GM12878 (cell line): ENCODE measurements around the gene FZD10. TPM values are rescaled to one million over a fixed set of nuclear protein-coding genes. Genes with fewer than 3 reads are reported as not detected.

Source experiments
- ATAC-seq: fragments of 200-7000 bp; cut with Tn5 transposase; 3 replicates; pipeline ENCODE4 v1.9.1; 2020; ENCODE audit warnings: mild to moderate bottlenecking, moderate library complexity
- BruUV-seq: library from RNA; stranded (reverse); fragments of 400-500 nt; replicated peaks from 2 replicates; lab custom pipeline; 2021; lab: Mats Ljungman, UMichigan
- CTCF ChIA-PET: fragments of 300-600 bp; sonication (Branson Sonifier 250); formaldehyde crosslinking; extraction: SDS; loops from one replicate; lab custom pipeline; 2021; ENCODE audit warnings: inconsistent platforms; lab: Yijun Ruan, JAX
- POLR2A ChIA-PET: fragments of 350-600 bp; formaldehyde crosslinking; extraction: SDS; loops from one replicate; lab custom pipeline; 2021; ENCODE audit warnings: inconsistent platforms; lab: Charles Lee
- RAD21 ChIA-PET: fragments of 300-600 bp; sonication (Branson Sonifier 250); formaldehyde crosslinking; loops from one replicate; lab custom pipeline; 2023; ENCODE audit warnings: antibody characterized with exemption; ENCODE audit not compliant: unreplicated experiment; lab: Charles Lee
- SMC1A ChIA-PET: fragments of 300-600 bp; sonication (Branson Sonifier 250); formaldehyde crosslinking; loops from one replicate; lab custom pipeline; 2023; ENCODE audit not compliant: unreplicated experiment, uncharacterized antibody; lab: Charles Lee
- DNase-seq: peaks from one replicate; pipeline ENCODE4 v3.0.0-alpha.2; 2011; ENCODE audit warnings: low read depth, low spot score
- FAIRE-seq: peaks from 3 replicates; lab custom pipeline; 2011; peaks lifted over from hg19 to GRCh38; lab: Jason Lieb, UNC
- H2AFZ ChIP-seq: 2 replicates; pipeline ENCODE4 v1.6.0; 2011; ENCODE audit warnings: low read depth, low read length, control low read depth; ENCODE audit not compliant: control insufficient read depth
- H3K27ac ChIP-seq: 2 replicates; pipeline ENCODE4 v1.5.1; 2011; ENCODE audit warnings: control low read depth; ENCODE audit not compliant: control insufficient read depth, insufficient read depth
- H3K27me3 ChIP-seq, 2 experiments: replicated peaks in 1 of 2; 2 replicates each; pipeline versions ENCODE4 v1.6.0 to v1.6.1; 2011; ENCODE audit warnings: low read length in 1 of 2; ENCODE audit not compliant: control insufficient read depth in 2 of 2, insufficient read depth in 2 of 2
- H3K36me3 ChIP-seq, 2 experiments: 2 replicates each; pipeline ENCODE4 v1.5.1; 2011; ENCODE audit warnings: low read length in 1 of 2; ENCODE audit not compliant: control insufficient read depth in 2 of 2, insufficient read depth in 2 of 2
- H3K4me1 ChIP-seq: 2 replicates; pipeline ENCODE4 v1.6.1; 2011; ENCODE audit warnings: mild to moderate bottlenecking, low read length, moderate library complexity, mixed read lengths; ENCODE audit not compliant: control insufficient read depth, insufficient read depth
- H3K4me2 ChIP-seq: 2 replicates; pipeline ENCODE4 v1.6.0; 2011; ENCODE audit warnings: control low read depth; ENCODE audit not compliant: control insufficient read depth, insufficient read depth
- H3K4me3 ChIP-seq: fragments of 200-600 bp; sonication (generic); 2 replicates; pipeline ENCODE4 v1.5.1; 2016
- H3K79me2 ChIP-seq: 2 replicates; pipeline ENCODE4 v1.6.0; 2011; ENCODE audit warnings: low read length; ENCODE audit not compliant: control insufficient read depth, insufficient read depth
- H3K9ac ChIP-seq: 2 replicates; pipeline ENCODE4 v1.8.0; 2011; ENCODE audit warnings: low read length, control low read depth, mixed read lengths; ENCODE audit not compliant: control insufficient read depth, insufficient read depth
- H3K9me3 ChIP-seq: replicated peaks from 3 replicates; pipeline ENCODE4 v1.5.1; 2011; ENCODE audit warnings: mild to moderate bottlenecking, low read length; ENCODE audit not compliant: control insufficient read depth, insufficient read depth
- H4K20me1 ChIP-seq: 2 replicates; pipeline ENCODE4 v1.6.0; 2011; ENCODE audit not compliant: control insufficient read depth, insufficient read depth
- BHLHE40 ChIP-seq, 2 experiments: fragments of 450-650 bp in 1 of 2; IDR thresholded peaks; 2 replicates each; pipeline ENCODE4 v1.6.1; 2011 to 2017; ENCODE audit warnings: low read depth in 2 of 2, borderline replicate concordance in 1 of 2, improper control_type of control experiment in 1 of 2, low read length in 1 of 2, mild to moderate bottlenecking in 1 of 2
- CHD4 ChIP-seq: fragments of 200-600 bp; sonication (generic); IDR thresholded peaks from 2 replicates; pipeline ENCODE4 v1.6.1; 2016; ENCODE audit warnings: mild to moderate bottlenecking
- EED ChIP-seq: sonication (generic); IDR thresholded peaks from 2 replicates; pipeline ENCODE4 v1.6.1; 2016; ENCODE audit warnings: antibody characterized with exemption, low read depth
- FOS ChIP-seq: IDR thresholded peaks from 3 replicates; pipeline ENCODE4 v1.6.1; 2011; ENCODE audit warnings: borderline replicate concordance; ENCODE audit not compliant: insufficient read length; ENCODE audit errors: extremely low read depth
- IKZF1 ChIP-seq: fragments of 450-650 bp; conservative IDR thresholded peaks from 2 replicates; pipeline ENCODE4 v1.6.1; 2017; ENCODE audit warnings: antibody characterized with exemption, mild to moderate bottlenecking
- IRF3 ChIP-seq: fragments of 450-650 bp; IDR thresholded peaks from 2 replicates; pipeline ENCODE4 v1.6.1; 2014; ENCODE audit warnings: mild to moderate bottlenecking
- JUND ChIP-seq: IDR thresholded peaks from 2 replicates; pipeline ENCODE4 v1.6.1; 2012; ENCODE audit warnings: low read depth, mild to moderate bottlenecking, low read length, improper control_type of control experiment, moderate library complexity
- KLF5 ChIP-seq: fragments of 450-650 bp; IDR thresholded peaks from 2 replicates; pipeline ENCODE4 v1.6.1; 2014; ENCODE audit warnings: mild to moderate bottlenecking; ENCODE audit not compliant: partially characterized antibody
- MEF2A ChIP-seq: IDR thresholded peaks from 2 replicates; pipeline ENCODE4 v1.6.1; 2011; ENCODE audit warnings: low read depth, mild to moderate bottlenecking, low read length, moderate library complexity; ENCODE audit not compliant: insufficient read depth
- NFIC ChIP-seq: IDR thresholded peaks from 2 replicates; pipeline ENCODE4 v1.6.1; 2012; ENCODE audit warnings: low read depth, mild to moderate bottlenecking, inconsistent platforms, low read length, moderate library complexity
- PKNOX1 ChIP-seq: fragments of 450-650 bp; IDR thresholded peaks from 2 replicates; pipeline ENCODE4 v1.6.1; 2016; ENCODE audit warnings: mild to moderate bottlenecking
- RELB ChIP-seq: fragments of 450-650 bp; IDR thresholded peaks from 2 replicates; pipeline ENCODE4 v1.6.1; 2017; ENCODE audit warnings: low read depth, mild to moderate bottlenecking, moderate library complexity
- TBL1XR1 ChIP-seq: IDR thresholded peaks from 2 replicates; pipeline ENCODE4 v1.6.1; 2012; ENCODE audit warnings: low read depth, low read length, improper control_type of control experiment
- ZNF24 ChIP-seq: fragments of 450-650 bp; IDR thresholded peaks from 2 replicates; pipeline ENCODE4 v1.6.1; 2017; ENCODE audit warnings: antibody characterized with exemption, mild to moderate bottlenecking
- ZNF622 ChIP-seq: fragments of 450-650 bp; IDR thresholded peaks from 2 replicates; pipeline ENCODE4 v1.6.1; 2017; ENCODE audit warnings: mild to moderate bottlenecking, inconsistent platforms
- ZNF687 ChIP-seq: fragments of 450-650 bp; IDR thresholded peaks from 2 replicates; pipeline ENCODE4 v1.6.1; 2017; ENCODE audit warnings: mild to moderate bottlenecking, moderate library complexity
- WGBS: methylation state at CpG from one replicate; pipeline ENCODE4 v1.1.6; 2016; ENCODE audit warnings: low lambda C conversion rate; ENCODE audit not compliant: insufficient replicate concordance, insufficient coverage; ENCODE audit errors: missing lambda C conversion rate; 5-methylcytosine and 5-hydroxymethylcytosine counted together
- in situ Hi-C: fragments of 300-500 bp; cut with MboI; formaldehyde crosslinking; loops from 9 replicates; pipeline ENCODE4 v1.14.3; 2018; ENCODE audit warnings: mixed read lengths
- intact Hi-C: fragments of 100-400 bp; cut with micrococcal nuclease; formaldehyde crosslinking; loops from one replicate; pipeline ENCODE4 v1.14.2; 2022; ENCODE audit not compliant: unreplicated experiment
- polyA plus RNA-seq, 11 experiments: library from polyadenylated mRNA; depleted of rRNA in 4 of 11; unstranded in 6 of 11; stranded (reverse) in 5 of 11; fragments of >200 nt; fragmentation: Nextera tagmentation in 4 of 11; fragmentation: Illumina TruSeq in 1 of 11; extraction: Ambion mirVana in 4 of 11; extraction: Trizol in 1 of 11; gene quantifications; 1 replicate in 1 of 11; 2 replicates in 10 of 11; pipeline versions ENCODE4 v1.2.1 to v1.2.3, GENCODE V29; 2011 to 2016; ENCODE audit warnings: inconsistent platforms in 2 of 11, missing spikeins in 2 of 11, low read depth in 1 of 11
- total RNA-seq, 4 experiments: library from RNA; depleted of rRNA in 3 of 4; stranded (reverse); fragments of >200 nt in 3 of 4; fragmentation: Illumina TruSeq in 1 of 4; extraction: Trizol in 1 of 4; gene quantifications; 2 replicates each; pipeline versions ENCODE4 v1.2.1 to v1.2.3, GENCODE V29; 2013 to 2021

FZD10 gene
- total and polyA plus RNA-seq, 10 of the 15 experiments (the other 5 are each of a cell fraction or from before 2014, with no cell fraction given) = not detected

GRCh38 chr12:130157998-130158753 is 4.1 kb upstream of the FZD10 start:
- ChIA-PET RAD21 (no interaction called here), CTCF (interaction anchor here (1.0 kb wide), 1 partner anchor 132 kb away, joined by 3 read pairs; no protein-coding TSS in a partner anchor), POLR2A (no interaction called here), SMC1A (no interaction called here)
- no TSS peak for BruUV-seq
- no peak overlapping the region for H3K9ac ChIP-seq
- no peak overlapping the region for H3K4me2 ChIP-seq
- FAIRE-seq = no peak
- intact Hi-C loops (no loop called here), in situ Hi-C loops (no loop called here)
- H3K27me3 ChIP-seq = no peaks in the 10 kb centered on the region
- no peak for DNase-seq
- H3K36me3 ChIP-seq = no peaks in the 10 kb centered on the region
- H4K20me1 ChIP-seq = no peaks in the 10 kb centered on the region
- H3K27ac ChIP-seq = no peak overlapping the region
- no peaks in the 10 kb centered on the region; the same call in 2 of the 3 replicates for H3K9me3 ChIP-seq
- no peak for ATAC-seq
- no peak overlapping the region for H3K4me3 ChIP-seq
- WGBS = 38% methylated on average over 15 of the region's 15 CpGs
- no peaks in the 10 kb centered on the region for H3K4me1 ChIP-seq
- H3K79me2 ChIP-seq = no peaks in the 10 kb centered on the region
- H2AFZ ChIP-seq = no peak overlapping the region
- TF ChIP-seq TBL1XR1 (no peak), RELB (no peak), MEF2A (no peak), ZNF622 (no peak), BHLHE40 (IDR thresholded peaks at IDR 0.05; ENCODE audit: borderline replicate concordance in 1 of 2, low read depth in 2 of 2, low read length in 1 of 2) (no peak), IRF3 (no peak), ZNF687 (no peak), JUND (no peak), IKZF1 (no peak), CHD4 (no peak), ZNF24 (no peak), KLF5 (no peak), PKNOX1 (no peak), EED (no peak), NFIC (no peak), FOS (no peak)
